ENCODE data around the gene LRRC14B.
A peak's percentile ranks its signal among the peaks of the same experiment; 100 is the strongest.

The LRRC14B gene

DNA sequence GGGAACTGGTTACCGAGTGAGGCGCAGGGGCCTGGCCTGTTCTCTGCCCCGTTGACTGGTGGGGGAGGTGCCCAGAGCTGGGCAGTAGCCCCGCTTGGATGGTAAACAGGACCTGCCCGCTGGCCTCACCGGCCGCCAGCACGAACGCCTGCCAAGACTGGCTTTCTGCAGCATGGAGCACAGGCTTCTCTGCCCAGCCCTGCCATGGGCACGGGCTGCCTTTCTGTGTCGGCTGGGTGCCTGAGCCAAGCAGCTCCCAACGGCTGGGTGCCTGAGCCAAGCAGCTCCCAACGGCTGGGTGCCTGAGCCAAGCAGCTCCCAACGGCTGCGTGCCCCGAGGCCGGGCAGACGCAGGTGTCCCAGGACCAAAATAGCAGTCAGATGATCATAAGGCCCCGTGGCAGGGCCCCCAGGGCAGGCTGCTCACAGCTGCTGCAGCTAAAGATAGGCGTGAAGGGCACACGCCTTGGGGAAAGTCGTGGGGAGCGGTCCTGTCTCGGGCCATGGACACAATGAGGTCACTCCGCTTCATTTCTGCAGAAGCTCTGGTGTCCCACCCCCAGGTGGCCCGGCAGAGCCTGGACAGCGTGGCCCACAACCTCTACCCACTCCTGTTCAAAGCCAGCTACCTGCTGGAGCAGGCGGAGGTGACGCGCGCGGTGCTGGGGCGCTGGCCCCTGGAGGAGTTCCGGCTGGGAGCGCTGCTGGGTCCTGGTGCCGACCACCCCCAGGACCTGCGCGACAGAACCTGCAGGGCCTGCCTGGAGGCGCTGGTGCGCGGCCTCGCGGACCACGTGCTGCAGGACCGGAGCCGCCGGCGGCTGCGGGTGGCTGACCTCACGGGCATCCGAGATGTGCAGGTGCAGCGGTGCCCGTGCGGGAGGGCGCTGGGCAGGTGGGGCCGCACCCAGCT is at the start of gene LRRC14B:
LRRC14B (plus strand) TSS at position 460 of the 913 bp plus-strand sequence; CDS start at position 504, 44 bp downstream.
- DNase-seq, result peak; percentile 19

DNA sequence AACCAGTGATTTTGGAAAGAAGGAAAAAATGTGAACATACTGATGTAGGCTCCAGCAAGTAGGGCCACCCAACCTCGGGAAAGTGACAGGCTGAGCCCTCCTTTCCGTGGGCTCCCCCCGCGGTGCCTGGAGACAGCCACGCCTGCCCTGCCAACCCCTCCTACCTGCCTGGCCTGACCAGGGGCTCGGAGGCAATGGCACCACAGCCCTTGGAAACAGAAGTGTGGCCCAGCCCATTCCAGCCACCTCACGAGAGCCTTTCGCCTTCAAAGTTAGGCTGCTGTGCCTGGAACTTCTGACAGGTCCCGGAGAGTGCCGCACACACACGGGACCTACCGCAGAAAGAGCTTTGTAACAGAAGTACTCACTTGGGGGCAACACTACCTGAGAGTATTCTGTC is 49.5 kb upstream of the LRRC14B start:
- no peak for DNase-seq

DNA sequence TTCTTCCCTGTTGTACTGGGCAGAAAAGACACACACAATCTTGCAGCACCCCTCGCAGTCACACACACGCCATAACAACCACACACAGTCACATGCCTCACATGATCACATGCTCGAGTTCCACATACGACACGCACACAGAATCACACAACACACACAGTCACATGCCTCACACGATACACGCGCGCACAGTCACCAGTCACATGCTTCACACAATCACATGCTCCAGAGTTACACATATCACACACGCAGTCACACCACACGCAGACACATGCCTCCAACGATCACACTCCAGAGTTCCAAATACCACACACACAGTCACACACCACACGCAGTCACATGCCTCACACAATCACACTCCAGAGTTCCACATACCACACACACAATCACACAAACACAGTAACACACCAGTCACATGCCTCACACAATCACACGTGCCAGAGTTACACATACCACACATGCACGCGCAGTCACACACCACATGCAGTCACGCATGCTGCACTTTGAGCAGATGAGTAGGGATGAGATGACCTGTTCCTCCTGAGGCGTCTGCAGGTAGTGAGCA is 49.0 kb upstream of the LRRC14B start:
- no peak for DNase-seq

DNA sequence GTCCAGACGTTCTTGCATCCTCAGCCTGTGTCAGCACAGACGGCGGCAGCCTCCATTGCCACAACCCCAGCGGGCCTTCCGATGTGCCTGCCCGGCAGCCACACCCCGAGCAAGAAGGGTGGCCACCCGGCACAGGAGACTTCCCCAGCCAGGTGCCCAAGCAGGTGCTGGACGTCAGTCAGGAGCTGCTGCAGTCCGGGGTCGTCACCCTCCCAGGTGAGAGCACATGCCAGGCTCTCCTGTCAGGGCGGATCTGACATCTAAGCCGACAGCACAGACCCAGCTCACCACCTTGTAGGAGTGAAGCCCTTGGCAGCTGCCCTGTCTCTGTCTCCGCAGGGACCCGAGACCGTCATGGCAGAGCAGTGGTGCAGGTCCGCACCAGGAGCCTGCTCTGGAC is 48.3 kb upstream of the LRRC14B start:
- DNase-seq, result no peak

DNA sequence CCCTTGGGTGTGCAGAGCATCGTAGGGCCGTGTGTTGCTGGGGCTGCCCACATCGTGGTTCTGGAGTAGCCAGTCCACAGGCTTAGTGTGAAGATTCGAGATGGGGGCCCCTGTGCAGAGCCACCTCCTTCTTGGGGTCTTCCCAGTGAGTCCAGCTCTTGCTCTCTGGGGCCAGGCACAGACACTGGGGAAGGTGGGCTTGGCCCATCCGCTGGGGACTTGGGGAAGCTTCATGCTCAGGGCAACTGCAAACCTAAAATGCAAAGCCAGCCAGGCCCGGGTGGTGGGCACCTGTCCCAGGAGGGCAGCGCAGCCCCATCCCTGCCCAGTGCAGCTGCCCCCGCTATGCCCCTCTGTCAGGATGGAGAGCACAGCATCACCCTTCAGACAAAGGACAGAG is 46.4 kb upstream of the LRRC14B start:
- DNase-seq, result no peak

DNA sequence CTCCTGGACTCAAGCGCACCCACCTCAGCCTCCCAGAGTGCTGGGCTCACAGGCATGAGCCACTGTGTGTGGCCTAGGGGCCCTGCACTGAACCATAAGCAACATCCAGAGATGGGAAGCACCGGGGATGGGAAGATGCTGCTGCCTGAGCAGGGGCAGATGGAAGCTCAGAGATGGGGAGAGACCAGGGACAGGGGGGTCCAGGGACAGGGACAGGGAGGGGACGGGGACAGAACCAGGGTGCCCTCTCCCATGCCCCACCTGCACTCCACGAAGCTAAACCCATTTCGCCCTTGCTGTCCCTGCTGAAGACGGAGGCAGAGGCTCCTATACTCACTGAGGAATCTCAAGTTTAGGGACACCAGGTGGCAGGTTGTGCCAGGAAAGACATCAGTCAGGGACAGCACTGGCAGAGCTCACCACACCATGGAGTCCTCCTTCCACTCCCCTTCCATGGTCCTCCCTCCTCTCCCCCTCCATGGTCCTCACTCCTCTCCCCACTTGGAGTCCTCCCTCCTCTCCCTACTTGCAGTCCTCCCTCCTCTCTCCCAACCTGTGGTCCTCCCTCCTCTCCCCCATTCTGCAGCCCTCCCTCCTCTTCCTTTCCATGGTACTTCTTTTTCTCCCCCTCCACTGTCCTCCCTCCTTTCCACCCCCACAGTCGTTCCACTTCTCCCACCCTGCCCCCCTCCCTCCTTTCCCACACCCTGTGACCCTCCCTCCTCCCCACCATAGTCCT is 45.5 kb upstream of the LRRC14B start:
- DNase-seq, result no peak

DNA sequence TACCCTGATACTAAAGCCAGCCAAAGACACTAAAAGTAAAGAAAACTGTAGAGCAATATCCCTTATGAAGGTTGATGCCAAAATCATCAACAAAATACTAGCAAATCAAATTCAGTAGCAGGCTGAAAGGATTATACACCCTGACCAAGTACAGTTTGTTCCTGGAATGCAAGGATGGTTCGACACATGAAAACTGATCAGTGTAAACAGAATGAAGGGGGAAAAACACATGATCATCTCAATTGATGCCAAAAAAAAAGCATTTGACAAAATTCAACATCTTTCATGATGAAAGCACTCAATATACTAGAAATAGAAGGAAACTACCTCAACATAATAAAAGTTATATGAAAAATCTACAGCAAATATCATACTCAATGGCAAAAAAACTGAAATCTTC is 43.5 kb upstream of the LRRC14B start:
- DNase-seq, result no peak

DNA sequence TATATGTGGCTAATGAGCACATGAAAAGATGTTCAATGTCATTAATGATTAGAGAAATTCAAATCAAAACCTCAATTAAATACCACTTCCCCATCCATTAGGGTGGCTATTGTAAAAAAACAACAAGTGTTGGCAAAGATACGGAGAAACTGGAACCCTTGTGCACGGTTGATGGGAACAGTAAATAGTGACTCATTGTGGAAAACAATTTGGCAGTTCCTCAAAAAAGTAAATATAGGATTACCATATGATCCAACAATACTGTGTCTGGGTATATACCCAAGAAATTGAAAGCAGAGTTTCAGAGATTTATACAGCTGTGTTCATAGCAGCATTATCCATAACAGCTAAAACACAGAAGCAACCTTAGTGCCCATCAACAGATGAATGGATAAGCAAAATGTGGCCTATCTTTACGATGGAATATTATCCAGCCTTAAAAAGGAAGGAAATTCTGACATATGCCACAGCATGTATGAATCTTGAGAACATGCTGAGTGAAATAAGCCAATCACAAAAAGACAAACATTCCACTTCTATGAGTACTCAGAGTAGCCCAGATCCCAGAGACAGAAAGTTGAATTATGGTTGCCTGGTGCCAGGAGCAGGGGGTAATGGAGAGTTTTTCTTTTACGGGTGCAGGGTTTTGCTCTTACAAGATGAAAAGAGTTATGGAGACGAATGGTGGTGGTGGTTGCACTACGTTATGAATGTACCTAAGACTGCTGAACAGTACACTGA is 41.4 kb upstream of the LRRC14B start:
- DNase-seq, result peak; percentile 50

DNA sequence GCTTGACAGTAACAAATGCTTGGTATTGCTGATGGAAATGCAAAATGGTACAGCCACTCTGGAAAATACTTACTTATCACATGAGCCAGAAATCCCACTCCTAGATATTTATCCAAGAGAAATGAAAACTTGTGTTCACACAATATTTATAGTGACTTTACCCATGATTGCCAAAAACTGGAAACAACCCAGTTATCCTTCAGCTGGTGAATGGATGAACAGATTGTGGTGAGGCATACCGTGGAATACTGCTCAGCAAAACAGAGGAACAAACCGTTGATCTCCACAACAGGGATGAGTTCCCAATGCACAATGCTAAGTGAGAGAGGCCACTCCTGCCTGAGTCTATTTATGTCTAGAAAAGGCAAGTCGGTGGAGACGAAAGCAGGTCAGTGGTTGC is 40.5 kb upstream of the LRRC14B start:
- DNase-seq, result no peak

DNA sequence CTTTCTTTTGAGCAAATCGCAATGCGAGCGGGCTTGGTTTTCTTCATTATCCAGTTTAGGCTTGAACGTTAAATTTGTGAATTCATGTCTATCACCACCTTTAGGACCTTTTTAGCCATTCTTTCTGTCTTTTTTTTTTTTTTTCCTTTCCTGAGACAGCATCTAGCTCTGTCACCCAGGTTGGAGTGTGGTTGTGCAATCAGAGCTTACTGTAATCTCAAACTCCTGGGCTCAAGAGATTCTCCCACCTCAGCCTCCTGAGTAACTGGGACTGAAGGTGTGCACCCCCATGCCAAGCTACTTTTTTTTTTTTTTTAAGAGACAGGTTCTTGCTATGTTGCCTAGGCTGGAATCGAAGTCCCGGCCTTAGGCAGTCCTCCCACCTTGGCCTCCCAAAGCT is 39.2 kb upstream of the LRRC14B start:
- no peak for DNase-seq

DNA sequence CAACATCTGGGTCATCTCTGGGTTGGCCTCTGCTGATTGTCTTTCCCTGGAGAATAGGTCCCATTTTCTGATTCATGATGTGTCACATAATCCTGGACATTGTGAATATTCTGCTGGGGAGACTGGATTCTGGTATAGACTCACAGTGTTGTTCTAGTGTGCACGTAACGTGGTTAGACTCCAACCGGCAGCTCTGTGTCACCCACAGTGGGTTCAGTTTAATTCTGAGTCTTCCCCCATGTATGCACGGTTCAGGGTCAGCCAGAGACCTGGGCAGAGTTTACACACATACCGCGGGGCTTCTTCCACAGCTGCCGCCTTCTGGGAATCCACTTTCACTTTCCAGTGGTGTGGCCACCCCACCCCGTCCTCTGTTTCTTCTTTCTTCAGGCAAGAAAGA is 38.0 kb upstream of the LRRC14B start:
- no peak for DNase-seq

DNA sequence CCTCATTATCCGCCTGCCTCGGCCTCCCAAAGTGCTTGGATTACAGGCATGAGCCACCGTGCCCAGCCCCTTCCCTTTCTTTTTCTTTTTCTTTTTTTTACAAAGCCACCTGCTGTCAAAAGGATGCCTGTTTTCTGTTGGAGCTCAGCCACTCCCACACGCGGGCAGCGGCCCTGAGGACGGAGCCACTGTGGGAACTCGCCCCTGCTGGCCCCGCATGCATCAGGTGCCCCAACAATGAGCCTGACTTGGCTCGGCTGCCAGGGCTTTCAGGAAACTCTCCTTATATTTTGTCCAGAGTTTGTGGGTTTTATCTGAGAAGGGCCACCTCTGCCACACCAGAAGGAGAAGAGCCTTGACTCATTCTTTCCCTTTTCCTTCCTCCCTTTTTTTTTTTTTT is 37.1 kb upstream of the LRRC14B start:
- DNase-seq, result no peak

DNA sequence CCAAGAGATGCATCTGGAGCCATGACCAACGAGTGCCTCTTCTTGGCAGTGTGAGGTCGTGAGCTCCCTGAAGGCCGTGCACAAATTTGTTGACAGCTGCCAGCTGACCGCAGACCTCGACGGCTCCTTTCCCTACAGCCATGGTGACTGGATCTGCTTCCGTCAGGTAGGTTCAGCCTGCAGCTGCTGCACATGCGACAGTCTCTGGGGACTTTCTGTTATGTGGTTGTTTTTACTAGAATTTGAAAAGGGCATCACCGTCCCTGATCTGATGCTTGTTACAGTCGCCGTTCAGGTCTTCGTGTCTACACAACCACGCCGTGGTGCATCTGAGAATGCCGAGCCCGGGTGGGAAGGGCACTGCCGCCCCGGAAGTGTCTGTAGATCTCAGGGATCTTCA is 36.5 kb upstream of the LRRC14B start:
- no peak for DNase-seq

DNA sequence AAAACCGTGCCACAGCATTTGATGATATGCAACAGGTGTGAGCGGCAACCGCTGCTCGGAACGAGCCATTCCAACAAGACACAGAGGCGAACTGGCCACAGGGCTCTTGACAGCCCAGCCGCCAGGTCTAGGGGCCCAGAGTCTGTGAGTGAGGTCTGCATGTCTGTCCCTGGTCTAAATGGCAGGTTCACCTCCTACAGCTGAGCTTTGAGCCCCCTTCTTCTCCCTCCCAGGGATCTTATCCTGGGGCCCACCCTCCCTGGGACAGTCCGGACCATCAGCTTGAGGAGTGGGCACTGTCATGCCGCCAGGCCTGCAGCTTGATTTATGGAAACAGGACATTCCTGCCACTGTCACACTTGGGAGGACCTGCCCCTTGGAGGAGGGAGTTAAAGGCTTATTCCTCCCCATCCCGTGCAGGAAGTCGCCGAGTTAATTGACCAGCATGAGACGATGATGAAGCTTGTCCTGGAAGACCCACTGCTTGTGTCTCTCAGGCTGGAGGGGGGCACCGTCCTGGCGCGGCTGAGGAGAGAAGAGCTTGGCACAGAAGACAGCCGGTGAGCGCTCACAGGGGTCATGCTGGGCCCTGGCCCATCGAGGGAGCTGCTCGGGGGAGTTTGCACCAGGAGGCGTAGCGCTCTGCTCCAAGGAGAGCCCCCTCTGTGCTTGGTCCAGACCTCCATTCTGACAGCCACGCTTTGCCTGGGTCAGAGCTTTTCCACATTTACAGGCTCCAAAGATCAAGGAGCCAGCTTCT is 35.5 kb upstream of the LRRC14B start:
- no peak for DNase-seq

DNA sequence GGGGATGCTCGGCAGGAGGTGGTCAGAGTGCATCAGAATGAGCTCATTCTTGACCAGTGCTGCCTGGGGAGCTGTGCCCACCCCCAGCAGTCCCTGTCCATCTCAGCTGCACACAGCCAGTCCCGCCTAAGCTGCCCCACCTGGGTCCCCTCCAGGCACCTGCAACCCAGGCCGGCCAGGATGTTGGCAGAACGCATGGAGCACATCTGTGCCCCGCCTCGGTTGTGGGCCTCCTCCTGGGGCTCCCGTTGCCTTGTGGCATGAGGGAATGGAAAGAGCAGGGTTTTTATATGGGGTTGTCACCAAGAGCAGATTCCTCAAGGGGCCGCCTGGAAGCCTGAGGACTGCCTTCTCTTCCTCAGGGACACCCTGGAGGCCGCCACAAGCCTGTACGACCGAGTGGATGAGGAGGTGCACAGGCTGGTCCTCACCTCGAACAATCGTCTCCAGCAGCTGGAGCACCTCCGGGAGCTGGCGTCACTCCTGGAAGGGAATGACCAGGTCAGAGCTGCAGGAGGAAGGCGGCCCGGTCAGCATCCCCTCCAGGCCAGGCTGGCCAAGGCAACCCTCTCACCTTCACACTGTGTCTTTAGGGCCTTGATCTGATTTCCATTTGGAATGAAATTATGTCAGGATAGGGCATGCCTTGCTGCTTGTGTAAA is 34.8 kb upstream of the LRRC14B start:
- DNase-seq, result no peak

DNA sequence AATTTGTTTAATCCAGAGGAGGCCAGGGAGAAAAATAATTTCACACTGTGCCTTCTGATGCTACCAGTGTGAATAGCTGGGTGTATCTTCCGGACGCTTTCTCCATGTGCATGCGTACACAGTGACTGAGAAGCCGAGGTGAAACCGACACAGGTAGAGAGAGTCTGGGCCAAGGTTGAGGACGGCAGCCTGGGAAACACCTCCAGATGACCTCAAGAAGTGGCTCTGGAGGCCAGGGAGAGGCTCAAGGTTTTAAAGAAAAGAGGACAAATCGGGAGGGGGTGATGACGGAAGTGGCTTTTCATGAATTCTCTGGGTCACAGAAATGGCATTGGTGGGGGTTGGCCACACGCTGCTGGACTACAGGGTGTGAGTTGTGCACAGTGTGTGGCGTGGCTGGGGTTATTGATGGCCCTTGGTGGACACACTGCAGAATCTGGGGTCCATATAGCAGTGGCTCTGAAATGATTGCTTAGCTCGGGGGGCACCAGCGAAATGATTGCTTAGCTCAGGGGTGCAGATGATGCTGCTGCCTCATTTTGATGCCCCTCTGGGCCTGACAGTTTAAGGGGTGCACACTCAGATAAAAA is 34.1 kb upstream of the LRRC14B start:
- DNase-seq, result no peak

DNA sequence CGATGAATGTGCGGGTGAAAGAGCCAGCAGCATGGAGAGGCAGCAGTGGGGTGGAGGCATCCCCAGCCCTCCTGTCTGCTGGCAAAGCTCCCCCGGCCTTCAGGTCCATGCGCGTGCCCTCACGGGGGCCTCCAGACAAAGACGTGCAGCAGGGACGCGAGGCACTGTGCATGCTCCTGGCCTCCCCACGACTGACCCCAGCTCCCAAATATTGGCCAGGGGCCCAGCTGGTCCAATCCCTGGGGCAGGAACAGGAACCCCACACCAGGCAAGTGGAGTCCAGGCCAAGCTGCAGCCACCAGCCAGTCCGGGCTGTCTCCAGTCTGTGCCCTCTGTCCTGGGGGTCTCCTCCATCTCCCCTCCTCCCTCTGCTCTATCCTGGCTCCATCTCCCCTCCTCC is 33.5 kb upstream of the LRRC14B start:
- no peak for DNase-seq

DNA sequence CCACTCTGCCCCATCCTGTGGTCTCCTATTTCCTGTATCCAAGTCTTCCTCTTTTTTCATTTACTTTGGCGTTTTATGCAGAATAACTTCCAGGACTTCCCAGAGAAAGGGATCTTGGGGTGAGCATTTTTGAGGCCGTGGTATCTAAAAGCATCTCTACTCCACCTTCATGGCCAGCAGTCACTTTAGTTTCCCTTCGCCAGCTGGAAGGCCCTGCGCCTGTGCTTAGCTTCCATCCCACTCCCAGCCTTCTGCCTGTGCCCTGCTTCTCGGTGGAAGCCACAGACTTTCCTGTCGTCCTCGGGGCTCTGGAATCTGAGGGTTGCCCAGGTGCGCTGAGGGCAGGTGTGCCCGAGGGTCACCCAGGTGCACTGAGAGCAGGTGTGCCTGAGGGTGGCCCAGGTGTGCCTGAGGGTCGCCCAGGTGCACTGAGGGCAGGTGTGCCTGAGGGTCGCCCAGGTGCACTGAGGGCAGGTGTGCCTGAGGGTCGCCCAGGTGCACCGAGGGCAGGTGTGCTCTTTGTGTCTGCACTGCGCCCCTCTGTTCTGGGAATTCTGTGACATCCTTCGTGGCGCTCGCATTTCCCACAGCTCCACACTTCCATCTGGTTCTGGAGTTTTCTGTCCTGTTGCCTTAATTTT is 32.4 kb upstream of the LRRC14B start:
- no peak for DNase-seq

DNA sequence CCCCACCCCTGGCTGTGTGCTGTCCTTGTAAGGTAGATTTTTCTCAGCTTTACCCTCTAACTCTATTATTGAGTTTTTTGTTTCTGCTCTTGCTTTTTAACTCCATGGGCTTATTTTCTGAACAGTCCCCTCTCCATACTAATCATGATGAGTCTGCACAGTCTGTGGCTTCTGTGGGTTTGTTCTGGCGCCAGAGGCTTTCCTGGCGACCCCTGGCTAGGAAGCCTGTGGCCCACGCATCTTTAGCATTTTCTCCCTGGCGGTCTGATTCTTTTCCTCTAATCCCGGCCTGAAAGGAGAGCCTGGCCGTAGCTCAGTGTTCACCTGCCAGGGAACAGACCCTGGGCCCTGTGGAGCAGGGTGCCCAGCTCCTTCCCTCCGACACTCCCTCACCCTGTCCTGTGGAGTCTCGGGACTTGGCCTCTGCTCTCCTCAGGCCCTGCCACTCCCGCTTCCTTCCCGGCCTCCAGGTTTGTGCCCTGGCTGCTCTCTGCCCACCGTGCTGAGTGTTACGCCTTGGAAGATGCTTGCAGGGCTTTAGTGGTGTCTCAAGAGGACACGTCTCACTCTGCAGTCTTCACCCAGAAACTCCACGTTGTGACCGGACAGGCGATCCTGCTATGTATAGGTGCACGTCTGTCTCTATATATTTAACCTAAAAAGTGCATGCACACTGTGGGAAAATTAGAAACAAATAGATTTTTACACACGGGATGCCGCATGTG is 31.7 kb upstream of the LRRC14B start:
- no peak for DNase-seq

DNA sequence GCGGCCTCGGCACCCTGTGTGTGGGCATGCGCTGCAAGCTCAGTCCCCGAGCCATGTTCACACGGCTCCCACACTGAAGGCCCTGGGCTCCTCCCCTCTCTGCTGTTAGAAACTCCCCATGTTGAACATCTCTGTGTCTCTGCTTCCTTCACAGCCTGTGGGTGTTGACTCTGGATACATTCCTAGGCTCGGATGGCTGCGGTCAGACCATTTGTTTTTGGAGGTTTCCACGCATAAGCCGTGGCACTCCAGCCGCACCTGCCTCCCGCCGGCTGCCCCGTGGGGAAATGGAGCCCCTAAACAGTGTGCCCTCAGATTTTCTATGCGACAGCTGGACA is 31.2 kb upstream of the LRRC14B start:
- no peak for DNase-seq
